Glomerular endothelial cell (primary cell): Measurements from ENCODE around the gene MAP2K7. TPM values are rescaled to one million over a fixed set of nuclear protein-coding genes. Genes with fewer than 3 reads are reported as not detected.
"Not testable (repeated sequence)": the region's sequence is repeated elsewhere in the genome, so short reads cannot be mapped to it uniquely, and the experiment has no call there.

Experiments
- DNase-seq: peaks from one replicate; pipeline ENCODE4 v3.0.0-alpha.2; 2011; ENCODE audit warnings: low read depth, low spot score; ENCODE audit errors: extremely low read depth
- total RNA-seq: library from RNA; depleted of rRNA; stranded (reverse); fragments of >200 nt; gene quantifications from 2 replicates; pipeline ENCODE4 v1.2.3, GENCODE V29; 2015

The MAP2K7 gene
- total RNA-seq, 1 donor from 2014 or later = 16.5 TPM

- DNase-seq = no peak
These were observed 25.3 kb downstream of the MAP2K7 start for GRCh38 chr19:7928741-7929701.

DNA sequence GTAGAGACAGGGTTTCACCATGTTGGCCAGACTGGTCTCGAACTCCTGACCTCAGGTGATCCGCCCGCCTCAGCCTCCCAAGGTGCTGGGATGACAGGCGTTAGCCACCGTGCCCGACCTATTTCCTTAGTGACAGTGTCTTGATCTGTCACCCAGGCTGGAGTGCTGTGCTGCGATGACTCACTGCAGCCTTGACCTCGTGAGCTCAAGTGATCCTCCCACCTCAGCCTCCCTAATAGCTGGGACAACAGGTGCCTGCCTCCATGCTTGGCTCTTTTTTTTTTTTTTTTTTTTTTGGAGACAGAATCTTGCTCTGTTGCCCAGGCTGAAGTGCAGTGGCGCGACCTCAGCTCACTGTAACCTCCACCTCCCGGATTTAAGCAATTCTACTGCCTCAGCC is 26.4 kb downstream of the MAP2K7 start:
- DNase-seq = not testable (repeated sequence)

GRCh38 chr19:7930765-7931164 is 27.1 kb downstream of the MAP2K7 start:
- DNase-seq = no peak

DNA sequence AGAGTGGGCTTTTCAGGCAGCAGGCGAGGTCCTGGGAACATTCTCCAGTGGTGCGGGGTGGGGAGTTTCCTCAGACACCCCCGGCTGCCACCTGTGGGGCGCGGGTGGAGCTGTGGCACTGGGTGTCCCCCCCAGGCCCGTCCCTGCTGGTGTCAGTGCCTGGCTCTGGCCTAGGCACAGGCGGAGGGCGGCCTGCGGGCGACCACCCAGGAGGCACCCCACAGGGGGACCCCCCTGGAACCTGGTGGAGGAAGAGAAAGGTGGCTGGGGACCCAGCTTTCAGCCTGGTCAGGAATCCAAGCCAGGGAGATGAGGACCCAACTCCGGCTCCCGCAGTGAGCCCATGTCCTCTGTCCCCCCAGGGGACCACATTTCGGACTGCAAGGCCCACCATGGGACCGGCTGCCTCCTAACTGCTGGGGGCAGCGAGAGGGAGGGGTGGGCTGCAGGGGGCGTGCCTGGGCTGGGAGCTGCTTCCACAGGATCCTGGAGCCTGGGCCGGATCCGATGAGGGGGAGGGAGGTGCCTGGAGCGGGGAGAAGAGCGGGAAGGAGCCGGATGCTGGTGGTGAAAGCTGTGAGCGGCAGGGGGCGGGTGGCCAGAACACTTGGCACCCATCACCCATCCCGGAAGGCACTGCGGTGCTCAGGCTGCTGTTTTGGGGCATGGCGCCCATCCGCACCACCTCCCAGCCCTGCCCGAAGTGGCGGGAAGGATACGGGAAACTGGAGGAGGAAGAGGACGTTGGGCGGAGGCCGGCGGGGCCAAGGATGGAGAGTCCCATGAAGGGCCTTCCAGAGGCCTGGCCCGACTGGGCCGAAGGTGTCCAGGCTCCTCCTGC is 27.8 kb downstream of the MAP2K7 start:
- DNase-seq = no peak

DNA sequence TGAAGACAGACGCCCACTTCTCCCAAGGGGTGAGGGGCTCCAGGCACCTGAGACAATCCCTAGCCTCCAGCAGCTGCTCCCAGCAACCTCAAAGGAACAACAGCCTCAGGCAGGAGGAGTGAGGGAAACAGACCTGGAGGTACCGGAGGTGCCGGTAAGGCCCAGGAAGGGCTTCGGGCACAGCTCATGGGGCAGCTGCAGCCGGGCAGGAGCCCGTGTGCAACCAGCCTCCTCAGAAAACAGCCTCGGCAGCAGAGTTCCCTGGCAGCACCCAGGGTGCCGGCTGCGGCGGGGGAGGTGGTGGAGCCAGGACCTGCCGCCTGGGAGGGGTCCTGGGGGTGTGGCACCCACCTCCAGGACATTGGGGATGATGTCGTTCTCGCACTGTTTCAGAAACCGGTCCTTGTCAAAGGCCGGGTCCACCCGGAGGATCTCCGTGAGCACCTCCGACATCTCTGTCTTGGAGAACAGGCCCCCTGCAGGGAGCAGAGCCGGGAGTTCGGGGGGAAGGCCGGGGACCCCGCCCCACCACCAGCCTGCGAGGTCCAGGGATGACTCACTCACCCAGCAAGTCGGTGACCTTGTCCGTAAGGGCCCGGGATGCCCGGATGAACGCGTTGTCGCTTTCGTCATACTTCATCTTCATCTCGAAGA is 28.7 kb downstream of the MAP2K7 start:
- no peak for DNase-seq

DNA sequence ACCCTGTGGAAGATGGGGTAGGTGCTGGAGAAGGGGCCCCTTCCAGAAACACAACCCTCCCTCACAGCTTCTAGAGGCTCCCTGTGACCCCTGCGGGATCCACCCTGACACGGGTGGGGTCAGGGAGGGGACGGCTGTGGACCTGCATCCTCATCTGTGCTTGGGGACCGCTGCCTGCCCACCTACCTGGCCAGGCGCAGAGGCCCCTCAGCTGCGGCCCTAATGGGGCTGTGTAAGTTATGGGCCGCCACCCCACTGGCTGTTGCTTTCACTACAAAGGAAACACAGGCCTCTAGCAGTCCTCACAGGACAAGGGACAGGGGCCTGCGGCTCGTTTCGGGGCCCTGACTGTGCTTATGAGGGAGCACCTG is 29.2 kb downstream of the MAP2K7 start:
- no peak for DNase-seq

- DNase-seq = no peak
These were observed 29.7 kb downstream of the MAP2K7 start for GRCh38 chr19:7933411-7933810.

- DNase-seq = no peak
These were observed 30.4 kb downstream of the MAP2K7 start for GRCh38 chr19:7933828-7934725.

GRCh38 chr19:7934766-7935165 is 31.1 kb downstream of the MAP2K7 start:
- no peak for DNase-seq

- no peak for DNase-seq
These were observed 37.2 kb downstream of the MAP2K7 start for GRCh38 chr19:7940841-7941240.

DNA sequence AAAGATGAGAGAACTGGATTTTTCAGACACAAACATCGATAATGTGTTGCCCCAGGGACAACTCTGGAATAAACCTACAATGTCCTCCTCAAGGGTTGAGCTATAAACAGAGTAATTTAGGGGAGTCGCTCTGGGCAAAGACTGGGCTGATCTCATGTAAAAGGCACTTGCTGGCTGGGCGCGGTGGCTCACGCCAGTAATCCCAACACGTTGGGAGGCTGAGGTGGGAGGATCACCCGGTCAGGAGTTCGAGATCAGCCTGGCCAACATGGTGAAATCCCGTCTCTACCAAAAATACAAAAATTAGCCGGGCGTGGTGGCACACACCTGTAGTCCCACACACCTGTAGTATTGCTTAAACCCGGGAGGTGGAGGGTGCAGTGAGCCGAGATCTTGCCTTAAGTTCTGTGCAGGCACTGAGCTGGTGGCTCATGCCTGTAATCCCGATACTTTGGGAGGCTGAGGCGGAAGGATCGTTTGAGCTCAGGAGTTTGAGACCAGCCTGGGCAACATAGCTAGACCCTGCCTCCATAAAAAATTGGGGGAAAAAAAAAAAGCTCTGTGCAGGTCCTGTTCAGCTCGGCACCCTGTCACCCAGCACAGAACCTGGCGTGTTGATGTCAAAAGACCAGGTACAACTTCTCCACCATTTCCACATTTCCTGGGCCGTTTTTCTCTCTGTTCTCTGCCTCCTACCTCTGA is 38.4 kb downstream of the MAP2K7 start:
- DNase-seq = no peak

GRCh38 chr19:7942981-7943443 is 39.3 kb downstream of the MAP2K7 start:
- DNase-seq = no peak

- peak; percentile 94 for DNase-seq
These were observed 39.9 kb downstream of the MAP2K7 start, which contains the start of gene TIMM44 for GRCh38 chr19:7943444-7944176. Gene TIMM44 (minus strand): TSS chr19:7943666. CDS start chr19:7943651, 15 bp downstream.

DNA sequence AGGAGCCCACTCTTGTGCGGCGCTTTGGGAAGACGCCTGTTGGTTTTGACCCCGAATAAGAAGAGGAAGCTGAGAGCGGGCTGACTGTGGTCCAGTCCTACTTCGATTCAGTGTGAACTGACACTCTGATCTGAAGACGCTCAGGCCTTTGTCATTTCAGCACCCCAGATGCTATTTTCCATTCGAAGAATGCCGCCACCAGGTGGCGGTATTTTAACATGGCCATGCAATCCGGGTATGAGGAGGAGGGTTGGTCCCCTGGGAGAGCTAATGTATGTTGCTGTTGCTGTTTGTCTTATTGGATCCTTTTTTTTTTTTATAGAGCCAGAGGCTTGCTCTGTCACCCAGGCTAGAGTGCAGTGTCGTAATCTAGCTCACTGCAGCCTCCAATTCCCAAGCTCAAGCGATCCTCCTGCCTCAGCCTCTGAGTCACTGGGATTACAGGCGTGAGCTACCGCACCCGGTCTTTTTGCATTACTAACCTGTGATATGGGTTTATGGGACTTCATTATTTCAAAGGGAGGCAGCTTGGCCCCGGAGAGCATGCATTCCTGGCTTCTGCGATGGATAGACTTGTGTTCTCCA is 40.6 kb downstream of the MAP2K7 start:
- no peak for DNase-seq

DNA sequence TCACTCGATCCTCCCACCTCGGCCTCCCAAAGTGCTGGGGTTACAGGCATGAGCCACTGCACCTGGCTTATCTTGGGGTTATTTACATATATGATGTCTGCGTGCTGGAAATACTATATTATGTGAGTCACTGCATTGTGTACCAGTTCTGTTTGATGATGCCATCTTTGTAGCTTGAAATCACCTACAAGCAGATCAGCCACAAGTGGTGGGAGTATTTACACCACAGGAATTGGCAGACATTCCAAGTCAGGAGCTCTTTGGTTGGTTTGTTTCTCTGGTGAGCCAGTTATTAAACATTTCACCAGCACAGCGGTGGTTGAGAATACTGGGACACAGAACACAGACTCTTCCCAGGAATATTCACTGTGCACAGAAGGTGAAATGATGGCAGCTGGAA is 44.3 kb downstream of the MAP2K7 start:
- DNase-seq = no peak

DNA sequence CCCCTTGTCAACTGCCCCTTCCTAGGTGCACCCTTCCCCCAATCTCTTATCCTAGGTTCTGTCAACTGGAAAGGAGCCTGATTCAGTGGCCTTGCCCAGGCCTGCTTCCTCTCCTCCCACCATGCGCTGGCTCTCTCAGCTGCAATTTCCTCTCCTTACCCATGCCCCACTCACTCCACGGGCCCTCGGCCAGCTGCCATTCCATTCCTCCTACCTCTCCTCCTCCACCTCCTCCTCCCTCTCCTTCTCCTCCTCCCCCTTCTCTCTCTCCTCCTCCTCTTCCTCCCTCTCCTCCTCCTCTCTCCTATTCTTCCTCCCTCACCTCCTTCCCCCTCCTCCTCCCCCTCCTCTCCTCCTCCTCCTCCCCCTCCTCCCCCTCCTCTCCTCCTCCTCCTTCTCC is 49.4 kb downstream of the MAP2K7 start:
- DNase-seq = no peak

GRCh38 chr19:7953576-7953975 is 49.9 kb downstream of the MAP2K7 start:
- DNase-seq = no peak

DNA sequence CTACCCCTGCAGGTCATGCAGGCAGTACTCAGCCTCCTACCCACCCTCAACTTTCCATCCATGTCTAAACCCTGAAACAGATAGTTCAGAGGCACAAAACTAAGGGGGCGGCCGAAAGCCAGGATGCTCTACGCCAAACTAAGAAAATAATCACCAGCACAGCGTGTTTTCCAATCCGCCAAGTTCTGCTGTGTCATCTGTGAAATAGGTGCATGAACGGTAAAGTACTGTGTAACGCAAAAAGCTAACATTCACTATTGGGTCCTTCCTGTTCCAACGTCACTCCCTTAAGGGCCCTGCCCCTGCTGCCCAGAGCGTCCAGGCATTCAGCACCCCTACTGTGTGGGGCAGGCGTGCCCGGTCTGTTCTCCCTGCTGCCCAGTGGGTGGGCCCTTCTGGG is 52.0 kb downstream of the MAP2K7 start:
- DNase-seq = no peak
